Spleen (tissue), 7 donors: Measurements from ENCODE around the gene LSS.

ENCODE experiments used
- CTCF ChIP-seq, 11 experiments: fragments of 200-600 bp in 7 of 11; fragments of 450-650 bp in 4 of 11; sonication (generic) in 4 of 11; IDR thresholded peaks in 8 of 11; conservative IDR thresholded peaks in 3 of 11; 1 replicate in 7 of 11; 2 replicates in 4 of 11; pipeline versions ENCODE4 v1.4.0 to v1.8.0; 2016 to 2021; ENCODE audit warnings: antibody characterized with exemption in 11 of 11, inconsistent platforms in 4 of 11, mild to moderate bottlenecking in 1 of 11
- POLR2A ChIP-seq, 3 donors: fragments of 450-650 bp; IDR thresholded peaks; one replicate each; pipeline ENCODE4 v1.5.1; 2017; ENCODE audit warnings: antibody characterized with exemption in 3 of 3, mild to moderate bottlenecking in 1 of 3
- donor health status: DM: no; HTN: no; CAD: no; lungs with moderate emphysema.
- donor health status: DM: no; HTN: no; CAD: no.
- donor health status: DM: no; HTN: no; CAD: no.

- TF ChIP-seq CTCF (IDR thresholded peaks at IDR 0.05 in 8 of 11, conservative IDR thresholded peaks at IDR 0.05 in 3 of 11) = no peak
- no peak for TF ChIP-seq POLR2A (IDR thresholded peaks at IDR 0.05)
Observed at GRCh38 chr21:46255758-46256337, 27.3 kb upstream of the LSS start.
